AG04449 (cell line): ENCODE data around the gene ELK1.

Experiments
- CTCF ChIA-PET: fragments of 350-600 bp; formaldehyde crosslinking; extraction: SDS; loops from one replicate; lab custom pipeline; 2021; ENCODE audit warnings: antibody characterized with exemption; lab: Yijun Ruan, JAX
- POLR2A ChIA-PET: fragments of 400-600, 350-600 bp; formaldehyde crosslinking; extraction: SDS; loops from one replicate; lab custom pipeline; 2020; ENCODE audit warnings: antibody characterized with exemption, inconsistent platforms; lab: Yijun Ruan, JAX
- DNase-seq: peaks from one replicate; pipeline ENCODE4 v3.0.0-alpha.2; 2010; ENCODE audit warnings: low read depth, low spot score
- H3K4me3 ChIP-seq: 2 replicates; pipeline ENCODE4 v1.5.1; 2011; ENCODE audit warnings: low read depth, mild to moderate bottlenecking, control low read depth, low read length
- TF ChIP-seq, protein P1 (sequence below): IDR thresholded peaks from one replicate; pipeline ENCODE4 v1.5.1; 2011; ENCODE audit warnings: mild to moderate bottlenecking, moderate library complexity, low read length, control low read depth, inconsistent platforms; ENCODE audit not compliant: insufficient read depth; ENCODE audit errors: missing control alignments

ELK1 gene

DNA sequence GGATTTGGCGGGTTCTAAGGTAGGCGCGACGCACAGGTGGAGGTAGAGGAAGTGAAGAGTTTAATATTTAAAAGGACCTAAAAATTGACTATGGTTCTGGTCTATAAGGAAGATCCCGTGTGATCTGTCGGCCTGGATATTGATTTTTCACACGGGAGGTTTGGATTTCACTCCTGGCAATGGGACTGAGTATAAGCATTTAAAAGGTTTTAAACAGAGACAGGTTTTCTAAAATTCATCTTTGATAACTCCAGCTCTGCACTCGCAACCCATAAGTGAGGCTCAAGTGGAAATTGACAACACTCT, 9.0 kb upstream of the ELK1 start:
- ChIA-PET POLR2A (no interaction called here), CTCF (no interaction called here)
- TF ChIP-seq, protein P1, sequence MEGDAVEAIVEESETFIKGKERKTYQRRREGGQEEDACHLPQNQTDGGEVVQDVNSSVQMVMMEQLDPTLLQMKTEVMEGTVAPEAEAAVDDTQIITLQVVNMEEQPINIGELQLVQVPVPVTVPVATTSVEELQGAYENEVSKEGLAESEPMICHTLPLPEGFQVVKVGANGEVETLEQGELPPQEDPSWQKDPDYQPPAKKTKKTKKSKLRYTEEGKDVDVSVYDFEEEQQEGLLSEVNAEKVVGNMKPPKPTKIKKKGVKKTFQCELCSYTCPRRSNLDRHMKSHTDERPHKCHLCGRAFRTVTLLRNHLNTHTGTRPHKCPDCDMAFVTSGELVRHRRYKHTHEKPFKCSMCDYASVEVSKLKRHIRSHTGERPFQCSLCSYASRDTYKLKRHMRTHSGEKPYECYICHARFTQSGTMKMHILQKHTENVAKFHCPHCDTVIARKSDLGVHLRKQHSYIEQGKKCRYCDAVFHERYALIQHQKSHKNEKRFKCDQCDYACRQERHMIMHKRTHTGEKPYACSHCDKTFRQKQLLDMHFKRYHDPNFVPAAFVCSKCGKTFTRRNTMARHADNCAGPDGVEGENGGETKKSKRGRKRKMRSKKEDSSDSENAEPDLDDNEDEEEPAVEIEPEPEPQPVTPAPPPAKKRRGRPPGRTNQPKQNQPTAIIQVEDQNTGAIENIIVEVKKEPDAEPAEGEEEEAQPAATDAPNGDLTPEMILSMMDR = no peak
- no peak for DNase-seq
- H3K4me3 ChIP-seq = peak overlapping the region; percentile 72

- H3K4me3 ChIP-seq = peak within 1 kb of the TSS; percentile 72
- peak; percentile 84 for DNase-seq
- TF ChIP-seq, protein P1 = no peak
- CTCF ChIA-PET = no interaction called here
- POLR2A ChIA-PET = no interaction called here
Observed at GRCh38 chrX:47658684-47659420, 8.5 kb upstream of the ELK1 start, which contains the start of gene UXT. Gene UXT, minus strand, starts transcription at chrX:47659180. Its CDS starts 253 bp downstream, at chrX:47658927.

DNA sequence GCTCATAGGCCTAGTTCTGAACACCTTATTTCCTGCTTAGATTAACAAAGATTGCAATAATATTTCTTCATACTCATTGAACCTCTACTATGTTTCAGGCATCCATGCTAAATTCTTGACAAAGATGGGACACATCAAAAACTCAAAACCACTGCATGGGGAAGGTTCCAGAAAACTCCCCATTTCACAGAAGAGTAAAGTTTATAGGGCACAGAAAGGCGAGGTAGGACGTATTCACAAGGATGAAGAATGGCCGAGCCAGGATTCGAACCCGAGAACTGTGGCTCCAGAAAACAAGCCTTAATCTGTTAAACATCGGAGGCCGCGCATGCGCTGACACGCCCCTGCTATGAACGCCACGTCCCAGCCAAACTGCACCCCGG, 7.9 kb upstream of the ELK1 start:
- TF ChIP-seq, protein P1 = no peak
- CTCF ChIA-PET = no interaction called here
- DNase-seq = no peak
- POLR2A ChIA-PET = no interaction called here
- H3K4me3 ChIP-seq = peak overlapping the region; percentile 72

- TF ChIP-seq, protein P1 = no peak
- ChIA-PET POLR2A (interaction anchor here (0.5 to 1.0 kb wide), 2 partner anchors 41 to 168 kb away, joined by 3 read pairs; no protein-coding TSS in a partner anchor), CTCF (no interaction called here)
- H3K4me3 ChIP-seq = peak overlapping the region; percentile 52
- no peak for DNase-seq
Observed at GRCh38 chrX:47651043-47651905, 911 bp upstream of the ELK1 start.

DNA sequence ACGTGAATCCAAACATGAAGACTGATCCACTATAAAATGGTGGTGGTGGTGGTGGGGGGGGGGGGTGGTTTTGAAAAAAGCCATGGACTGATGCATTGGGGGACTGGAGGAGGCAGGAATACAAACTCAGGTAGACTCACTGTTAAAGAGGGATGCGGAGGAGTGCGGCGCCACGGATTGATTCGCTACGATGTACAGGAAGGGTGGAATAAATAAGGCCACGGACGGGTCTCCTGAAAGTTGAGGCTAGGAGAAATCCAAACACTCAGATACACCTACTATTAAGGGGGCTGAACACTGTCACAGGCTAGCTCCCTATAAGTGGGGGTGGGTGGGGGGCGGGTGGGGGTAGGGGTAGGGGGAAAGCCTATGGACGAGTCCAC, 591 bp downstream of the ELK1 start:
- H3K4me3 ChIP-seq = peak overlapping the region; percentile 74
- no peak for DNase-seq
- TF ChIP-seq, protein P1 = no peak
- CTCF ChIA-PET = no interaction called here
- POLR2A ChIA-PET = no interaction called here

DNA sequence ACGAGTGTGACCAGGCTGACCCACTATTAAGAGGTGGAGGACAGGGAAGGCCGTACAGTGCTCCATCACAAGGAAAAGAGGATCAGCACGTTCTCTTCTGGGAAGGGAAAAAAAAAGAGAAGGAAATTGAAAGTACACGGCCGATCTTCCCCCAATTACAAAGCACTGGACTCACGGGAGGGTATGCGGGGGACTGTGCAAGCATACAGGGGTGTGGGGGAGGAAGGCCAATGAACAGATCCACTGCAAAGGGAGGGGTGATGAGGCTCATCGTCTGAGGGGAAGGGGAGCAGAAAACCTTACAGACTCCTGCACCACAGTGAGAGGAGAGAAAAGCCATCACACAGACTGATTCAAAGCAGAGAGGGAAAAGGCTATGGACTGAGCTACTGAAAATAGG, 1.1 kb downstream of the ELK1 start:
- CTCF ChIA-PET = no interaction called here
- POLR2A ChIA-PET = no interaction called here
- peak overlapping the region; percentile 74 for H3K4me3 ChIP-seq

More for the DNA sequence above, 1.1 kb downstream of the ELK1 start:
- no peak for DNase-seq
- TF ChIP-seq, protein P1 = no peak
